ENCODE data around the gene PKDCC.

The PKDCC gene

DNA sequence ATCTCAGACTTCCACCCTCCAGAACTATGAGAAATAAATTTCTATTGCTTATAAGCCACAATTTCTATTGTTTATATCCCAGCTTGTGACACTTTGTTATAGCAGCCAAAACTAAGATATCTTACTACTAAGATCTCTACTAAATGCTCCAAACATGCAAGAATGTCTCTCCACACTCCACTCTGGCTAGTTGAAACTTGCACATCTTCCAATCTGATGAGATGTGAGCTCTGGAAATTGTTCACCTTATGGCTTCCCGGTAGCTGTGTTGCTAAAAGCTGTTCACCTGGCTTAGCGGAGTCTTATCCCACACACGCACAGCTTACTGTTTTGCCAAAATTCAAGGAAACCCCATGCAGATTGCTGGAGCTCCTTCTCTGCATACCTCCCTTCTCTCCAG, 43.9 kb downstream of the PKDCC start:
- Histone ChIP-seq H3K36me3 (ENCODE audit: insufficient read depth, low read length) (no peaks in the 10 kb centered on the region), H3K9me3 (ENCODE audit: low read depth, low read length) (no peaks in the 10 kb centered on the region), H3K27ac (no peak overlapping the region), H3K4me3 (no peak overlapping the region), H3K9ac (ENCODE audit: insufficient read length) (no peak overlapping the region)
- no peak for DNase-seq (ENCODE audit: low read depth, low spot score)
- no peak for TF ChIP-seq EZH2 (IDR thresholded peaks at IDR 0.05)

GRCh38 chr2:42092084-42092996, 44.5 kb downstream of the PKDCC start:
- Histone ChIP-seq H3K36me3 (ENCODE audit: insufficient read depth, low read length) (no peaks in the 10 kb centered on the region), H3K27ac (no peak overlapping the region), H3K9me3 (ENCODE audit: low read depth, low read length) (no peaks in the 10 kb centered on the region), H3K4me3 (no peak overlapping the region), H3K9ac (ENCODE audit: insufficient read length) (no peak overlapping the region)
- DNase-seq (ENCODE audit: low read depth, low spot score) = no peak
- no peak for TF ChIP-seq FOXP2 (optimal IDR thresholded peaks at IDR 0.05; ENCODE audit: control extremely low read depth, extremely low read length, insufficient read depth)
- no peak for TF ChIP-seq POLR2AphosphoS5 (IDR thresholded peaks at IDR 0.05; ENCODE audit: borderline replicate concordance, low read depth, low read length)
- no peak for TF ChIP-seq EZH2 (IDR thresholded peaks at IDR 0.05)

- DNase-seq (ENCODE audit: low read depth, low spot score) = no peak
- H3K9ac ChIP-seq (ENCODE audit: insufficient read length) = no peak overlapping the region
- H3K4me3 ChIP-seq = no peak overlapping the region
- H3K36me3 ChIP-seq (ENCODE audit: insufficient read depth, low read length) = no peaks in the 10 kb centered on the region
- H3K27ac ChIP-seq = no peak overlapping the region
- TF ChIP-seq POLR2AphosphoS5 (IDR thresholded peaks at IDR 0.05; ENCODE audit: borderline replicate concordance, low read depth, low read length) (no peak), FOXP2 (optimal IDR thresholded peaks at IDR 0.05; ENCODE audit: control extremely low read depth, extremely low read length, insufficient read depth) (no peak), EZH2 (IDR thresholded peaks at IDR 0.05) (no peak)
- H3K9me3 ChIP-seq (ENCODE audit: low read depth, low read length) = no peaks in the 10 kb centered on the region
Measured at GRCh38 chr2:42094114-42094513, 46.3 kb downstream of the PKDCC start.

DNA sequence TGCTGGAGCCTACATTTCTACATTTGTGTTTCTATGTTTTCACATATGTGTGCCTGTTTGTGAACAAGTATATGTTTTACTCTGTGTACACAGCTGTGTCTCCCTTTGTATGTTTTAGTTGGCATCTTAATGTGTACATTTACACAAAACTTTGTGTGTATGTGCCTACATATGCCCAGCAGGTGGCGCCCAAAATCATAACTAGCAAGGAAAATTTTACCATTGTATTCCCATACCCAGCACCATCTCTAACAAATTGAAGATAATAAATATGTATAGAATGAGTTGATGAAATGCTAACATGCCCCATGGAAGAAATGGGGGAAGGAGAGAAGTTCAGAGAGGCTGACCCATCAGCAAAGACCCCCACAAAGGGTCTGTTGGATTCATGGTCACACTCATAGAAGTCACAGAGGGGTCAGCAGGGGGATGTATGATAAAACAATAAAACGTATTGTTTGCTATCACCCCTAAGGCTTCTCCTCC, 48.1 kb downstream of the PKDCC start:
- Histone ChIP-seq H3K4me3 (no peak overlapping the region), H3K27ac (no peak overlapping the region), H3K9me3 (ENCODE audit: low read depth, low read length) (no peaks in the 10 kb centered on the region), H3K9ac (ENCODE audit: insufficient read length) (no peak overlapping the region), H3K36me3 (ENCODE audit: insufficient read depth, low read length) (no peaks in the 10 kb centered on the region)
- peak; percentile 80 for DNase-seq (ENCODE audit: low read depth, low spot score)
- TF ChIP-seq POLR2AphosphoS5 (IDR thresholded peaks at IDR 0.05; ENCODE audit: borderline replicate concordance, low read depth, low read length) (no peak), EZH2 (IDR thresholded peaks at IDR 0.05) (no peak), FOXP2 (optimal IDR thresholded peaks at IDR 0.05; ENCODE audit: control extremely low read depth, extremely low read length, insufficient read depth) (no peak)

DNA sequence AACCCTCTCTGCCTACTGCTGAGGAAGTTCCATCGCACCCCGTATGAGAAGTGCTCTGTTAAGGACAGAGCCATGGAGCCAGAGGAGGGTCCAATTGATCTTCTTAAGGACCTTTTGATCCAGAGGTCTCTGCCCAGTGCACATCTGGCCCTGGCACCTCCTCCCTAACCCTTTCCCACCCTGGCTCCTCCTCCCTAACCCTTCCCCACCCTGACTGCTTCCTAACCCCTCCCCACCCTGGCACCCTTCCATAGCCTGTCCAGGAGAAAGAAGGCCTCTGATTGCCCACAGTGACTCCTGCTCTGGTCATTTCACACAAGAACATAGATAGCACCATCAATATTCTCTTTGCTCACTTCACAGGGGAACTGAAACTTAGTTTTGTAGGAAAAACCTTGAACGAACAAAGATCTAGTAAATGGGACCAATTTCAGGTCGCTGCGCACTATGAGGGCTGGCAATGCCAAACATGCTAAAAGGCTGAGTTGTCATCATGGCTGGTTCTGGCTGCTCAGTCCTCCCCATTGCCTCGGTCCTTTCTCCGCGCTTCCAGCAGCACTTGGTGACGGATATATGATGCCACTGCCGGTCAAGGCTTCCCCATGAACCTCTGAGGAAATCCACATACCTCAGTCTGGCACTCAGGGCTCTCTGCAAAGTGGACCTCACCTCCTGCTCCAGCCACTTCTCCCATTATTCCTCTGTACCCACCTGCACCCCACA, 49.2 kb downstream of the PKDCC start:
- Histone ChIP-seq H3K27ac (no peak overlapping the region), H3K36me3 (ENCODE audit: insufficient read depth, low read length) (no peaks in the 10 kb centered on the region), H3K4me3 (no peak overlapping the region), H3K9me3 (ENCODE audit: low read depth, low read length) (no peaks in the 10 kb centered on the region), H3K9ac (ENCODE audit: insufficient read length) (no peak overlapping the region)
- no peak for DNase-seq (ENCODE audit: low read depth, low spot score)
- no peak for TF ChIP-seq POLR2AphosphoS5 (IDR thresholded peaks at IDR 0.05; ENCODE audit: borderline replicate concordance, low read depth, low read length)
- no peak for TF ChIP-seq FOXP2 (optimal IDR thresholded peaks at IDR 0.05; ENCODE audit: control extremely low read depth, extremely low read length, insufficient read depth)
- no peak for TF ChIP-seq EZH2 (IDR thresholded peaks at IDR 0.05)

- Histone ChIP-seq H3K27ac (no peak overlapping the region), H3K9ac (ENCODE audit: insufficient read length) (no peak overlapping the region), H3K36me3 (ENCODE audit: insufficient read depth, low read length) (no peaks in the 10 kb centered on the region), H3K9me3 (ENCODE audit: low read depth, low read length) (no peaks in the 10 kb centered on the region), H3K4me3 (no peak overlapping the region)
- no peak for DNase-seq (ENCODE audit: low read depth, low spot score)
- no peak for TF ChIP-seq POLR2AphosphoS5 (IDR thresholded peaks at IDR 0.05; ENCODE audit: borderline replicate concordance, low read depth, low read length)
- TF ChIP-seq FOXP2 (optimal IDR thresholded peaks at IDR 0.05; ENCODE audit: control extremely low read depth, extremely low read length, insufficient read depth) = no peak
- TF ChIP-seq EZH2 (IDR thresholded peaks at IDR 0.05) = no peak
Measured at GRCh38 chr2:42098571-42099437, 51.0 kb downstream of the PKDCC start.

DNA sequence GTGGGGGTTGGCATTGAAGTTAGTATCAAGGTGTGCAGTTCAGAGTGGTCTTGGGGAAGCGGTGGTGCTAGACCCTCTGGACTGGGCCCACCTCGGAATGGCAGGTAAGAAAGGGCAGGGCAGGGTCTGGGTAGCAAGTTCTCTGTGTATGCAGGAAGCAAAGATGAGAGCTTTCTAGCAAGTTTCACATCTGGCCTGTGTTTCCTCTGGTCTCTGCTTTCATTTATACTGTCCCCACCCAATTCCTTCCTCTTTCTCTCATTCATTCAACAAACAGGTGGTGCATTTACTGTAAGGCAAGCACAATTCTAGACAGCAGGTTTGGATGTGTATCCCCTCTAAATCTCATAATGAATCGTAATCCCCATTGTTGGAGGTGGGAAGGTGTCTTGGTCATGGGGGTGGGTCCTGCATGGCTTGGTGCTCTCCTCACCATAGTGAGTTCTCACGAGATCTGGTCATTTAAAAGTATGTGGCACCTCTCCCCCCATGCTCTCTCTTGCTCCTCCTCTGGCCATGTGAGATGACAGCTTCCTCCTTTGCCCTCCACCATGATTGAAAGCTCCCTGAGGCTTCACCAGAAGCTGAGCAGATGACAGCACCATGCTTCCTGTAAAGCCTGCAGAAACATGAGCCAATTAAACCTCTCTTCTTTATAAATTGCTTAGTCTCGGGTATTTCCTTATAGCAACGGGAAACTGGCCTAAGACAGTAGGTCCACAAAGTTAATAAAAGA, 51.8 kb downstream of the PKDCC start:
- H3K9me3 ChIP-seq (ENCODE audit: low read depth, low read length) = no peaks in the 10 kb centered on the region
- TF ChIP-seq EZH2 (IDR thresholded peaks at IDR 0.05) = no peak
- TF ChIP-seq POLR2AphosphoS5 (IDR thresholded peaks at IDR 0.05; ENCODE audit: borderline replicate concordance, low read depth, low read length) = no peak
- TF ChIP-seq FOXP2 (optimal IDR thresholded peaks at IDR 0.05; ENCODE audit: control extremely low read depth, extremely low read length, insufficient read depth) = no peak

More for the DNA sequence above, 51.8 kb downstream of the PKDCC start:
- Histone ChIP-seq H3K36me3 (ENCODE audit: insufficient read depth, low read length) (no peaks in the 10 kb centered on the region), H3K9ac (ENCODE audit: insufficient read length) (no peak overlapping the region), H3K27ac (no peak overlapping the region), H3K4me3 (no peak overlapping the region)
- DNase-seq (ENCODE audit: low read depth, low spot score) = no peak
